Measurements from ENCODE around the gene SEC14L5. TPM values are rescaled to one million over a fixed set of nuclear protein-coding genes. Genes with fewer than 3 reads are reported as not detected.
"Not testable (repeated sequence)": the region's sequence is repeated elsewhere in the genome, so short reads cannot be mapped to it uniquely, and the experiment has no call there.

SEC14L5 gene
- not detected for polyA plus RNA-seq (2013, experiment 1 of 2; ENCODE audit: insufficient read length)
- polyA plus RNA-seq (2013, experiment 2 of 2; ENCODE audit: insufficient read length): 0.12 TPM

DNA sequence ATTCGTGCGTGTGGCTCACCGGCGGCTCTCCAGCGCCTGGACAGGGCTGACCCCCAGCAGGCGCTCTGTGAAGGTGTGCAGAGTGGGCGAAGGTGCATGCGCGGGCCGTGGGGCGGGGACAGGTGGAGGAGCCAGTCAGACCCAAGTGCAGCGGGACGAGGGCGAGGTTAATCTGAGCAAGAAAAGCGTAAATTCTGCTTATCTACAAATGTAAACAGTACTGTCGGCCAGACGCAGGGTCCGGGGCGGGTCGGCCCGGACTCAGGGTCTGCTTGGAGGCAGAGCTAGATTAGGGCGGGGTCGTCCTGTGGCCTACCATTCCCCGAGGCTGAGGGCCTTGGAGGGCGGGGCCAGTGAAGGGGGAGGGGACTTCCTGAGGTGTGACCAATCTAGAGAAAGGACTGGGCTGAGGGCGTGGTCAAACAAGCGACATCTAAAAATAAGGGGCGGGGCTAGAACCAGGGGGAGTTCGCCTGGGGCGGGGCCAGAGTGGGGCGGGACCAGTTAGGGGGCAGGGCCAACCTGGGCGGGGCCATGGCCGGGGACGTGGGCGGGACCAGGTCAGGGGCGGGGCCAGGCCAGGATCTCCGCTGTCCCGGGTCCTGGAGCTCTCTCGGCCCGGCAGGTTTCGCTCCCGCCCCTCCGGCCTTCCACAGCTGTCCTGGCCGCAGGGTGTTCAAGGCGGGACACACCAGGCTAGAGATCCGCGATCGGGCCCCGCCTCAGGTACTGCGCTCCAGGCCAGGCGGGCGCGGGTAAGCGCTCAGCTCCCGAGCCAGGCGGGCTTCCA is at the start of gene SEC14L5:
TSS of gene SEC14L5 (plus strand) at position 611 of the 790 bp plus-strand sequence. CDS start 994 bp downstream, outside the sequence.
- DNase-seq: peak; percentile 98

DNA sequence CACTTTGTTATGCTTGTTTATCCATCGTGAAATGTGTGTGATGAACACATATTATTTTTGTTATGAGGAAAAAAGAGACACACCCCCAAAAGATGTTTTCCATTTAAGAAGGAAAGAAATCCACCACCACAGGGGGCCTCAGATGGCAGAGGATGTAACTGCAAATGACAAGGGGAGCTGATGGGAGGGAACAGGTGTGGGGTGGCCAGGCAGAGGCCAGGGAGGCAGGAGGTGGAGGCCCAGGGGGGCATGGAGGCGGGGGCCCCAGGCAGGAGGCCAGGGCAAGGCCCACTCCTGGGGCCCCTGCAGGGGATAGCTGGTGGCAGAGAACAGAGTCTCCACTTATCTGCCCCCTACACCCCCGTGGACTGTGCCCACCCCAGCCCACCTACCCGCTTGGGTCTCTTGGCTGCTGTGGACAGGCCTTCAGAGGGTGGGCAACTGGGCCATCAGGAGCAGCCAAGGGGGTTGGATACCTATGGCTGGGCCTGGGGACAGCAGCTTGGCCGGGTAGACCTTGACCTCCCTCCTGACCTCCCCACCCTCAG is 49.2 kb upstream of the SEC14L5 start:
- no peak for DNase-seq

DNA sequence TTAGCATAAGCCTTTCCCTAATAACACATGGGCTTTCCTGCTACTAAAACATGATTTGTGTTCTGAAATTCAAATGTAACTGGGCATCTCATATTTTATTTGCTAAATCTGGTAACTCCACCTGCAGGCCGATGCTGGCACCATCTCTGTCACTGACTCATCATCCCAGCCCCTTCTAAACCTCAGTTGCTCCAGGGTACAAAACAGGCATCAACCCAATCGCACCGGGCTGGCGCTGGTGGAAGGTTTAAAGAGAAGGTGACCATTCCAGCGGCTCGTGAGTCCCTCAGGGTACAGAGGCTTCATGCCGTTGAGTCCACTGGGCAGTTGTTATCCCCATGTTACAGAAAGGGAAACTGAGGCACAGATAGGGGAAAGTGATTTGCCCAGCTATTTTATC is 48.3 kb upstream of the SEC14L5 start:
- no peak for DNase-seq

DNA sequence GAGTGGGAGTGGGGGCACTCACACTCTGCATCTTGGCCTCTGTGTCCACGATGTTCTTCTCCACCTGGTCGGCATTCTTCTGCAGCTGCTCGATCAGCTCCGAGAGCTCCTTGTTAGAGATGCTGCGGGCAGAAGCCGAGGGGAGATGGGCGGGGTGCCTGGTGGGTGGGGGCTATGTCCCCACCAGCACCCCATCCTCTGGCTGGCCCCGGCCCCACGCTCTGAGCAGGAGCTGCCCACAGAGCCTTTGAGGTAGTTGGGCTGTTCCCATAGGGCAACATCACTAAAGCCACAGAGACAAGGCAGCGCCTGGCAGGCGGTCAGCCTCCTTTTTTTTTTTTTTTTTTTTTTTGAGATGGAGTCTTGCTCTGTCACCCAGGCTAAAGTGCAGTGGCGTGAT is 47.3 kb upstream of the SEC14L5 start:
- DNase-seq: no peak

DNA sequence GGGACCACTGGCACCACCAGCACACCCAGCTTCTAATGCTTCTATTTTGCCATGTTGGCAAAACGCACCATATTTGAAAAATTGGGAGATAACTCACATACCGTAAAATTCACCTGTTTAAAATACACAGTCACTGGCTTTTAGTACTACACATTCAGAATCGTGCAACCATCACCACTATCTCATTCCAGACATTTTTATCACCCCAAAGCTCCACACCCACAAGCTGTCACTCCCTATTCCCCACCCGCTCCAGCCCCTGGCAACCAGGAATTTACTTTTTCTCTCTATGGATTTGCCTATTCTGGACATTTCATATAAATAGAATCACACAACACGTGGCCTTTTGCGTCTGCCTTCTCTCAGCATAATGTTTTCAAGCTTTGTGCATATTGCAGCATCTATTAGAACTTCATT is 46.2 kb upstream of the SEC14L5 start:
- peak; percentile 30 for DNase-seq

DNA sequence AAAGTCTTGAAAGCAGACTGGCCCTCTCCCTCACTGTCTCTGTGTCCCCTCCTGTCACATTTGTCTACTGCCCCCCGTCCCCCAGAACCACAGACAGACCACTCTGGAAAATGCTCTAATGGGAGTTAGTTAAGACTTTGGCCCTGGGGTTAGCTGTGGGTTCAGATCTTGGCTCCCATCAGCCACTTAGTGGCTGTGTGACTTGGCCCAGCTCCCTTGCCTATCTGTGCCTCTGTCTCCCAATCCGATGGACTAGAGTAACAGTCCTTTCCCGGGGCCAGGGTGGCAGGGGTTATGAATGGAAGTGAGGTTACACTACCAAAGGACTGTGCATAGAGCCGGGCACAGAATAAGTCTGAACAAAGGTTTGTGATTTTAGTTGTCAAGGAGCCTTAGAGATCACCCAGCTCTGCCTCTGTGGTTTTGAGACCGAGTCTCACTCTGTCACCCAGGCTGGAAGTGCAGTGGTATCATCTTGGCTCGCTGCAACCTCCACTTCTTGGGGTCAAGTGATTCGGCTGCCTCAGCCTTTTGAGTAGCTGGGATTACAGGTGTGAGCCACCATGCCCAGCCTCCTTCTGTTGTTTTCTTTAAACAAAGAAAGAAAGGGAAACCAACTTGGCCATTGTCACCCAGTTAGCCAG is 44.9 kb upstream of the SEC14L5 start:
- DNase-seq: no peak

DNA sequence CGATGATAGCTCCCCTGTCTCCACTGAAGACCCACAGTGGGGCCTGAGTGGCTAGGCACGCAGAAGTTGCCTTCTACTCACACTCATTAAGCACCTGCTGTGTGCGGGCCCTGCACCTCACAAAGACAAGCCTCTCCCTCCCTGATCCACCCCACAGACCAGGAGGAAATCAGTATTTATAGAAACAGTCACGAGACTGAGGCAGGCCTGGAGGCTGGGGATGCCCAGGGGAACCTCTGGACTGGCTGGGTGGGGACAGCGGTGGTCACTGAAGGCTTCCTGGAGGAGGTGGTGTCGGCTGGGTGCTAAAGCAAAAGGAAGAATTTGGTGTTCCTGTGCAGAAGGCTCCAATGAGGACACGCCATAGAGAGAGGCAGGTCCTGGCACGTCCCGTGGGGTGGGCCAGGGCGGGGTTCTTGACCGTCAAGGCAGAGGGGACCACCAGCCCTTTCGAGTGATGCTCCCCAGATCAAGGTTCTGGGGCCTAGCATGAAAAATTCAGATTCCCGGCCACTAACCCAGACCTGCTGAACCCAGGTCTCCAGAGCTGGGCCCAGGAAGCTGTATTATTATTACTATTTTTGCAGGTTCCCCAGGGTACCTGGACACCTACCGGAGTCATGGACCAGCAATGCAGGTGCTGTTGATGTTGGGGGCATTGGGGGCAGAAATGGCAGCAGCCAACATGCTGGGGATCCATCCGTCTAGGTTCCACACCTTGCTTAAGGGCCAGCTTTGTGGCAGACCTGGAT is 44.2 kb upstream of the SEC14L5 start:
- DNase-seq: no peak

DNA sequence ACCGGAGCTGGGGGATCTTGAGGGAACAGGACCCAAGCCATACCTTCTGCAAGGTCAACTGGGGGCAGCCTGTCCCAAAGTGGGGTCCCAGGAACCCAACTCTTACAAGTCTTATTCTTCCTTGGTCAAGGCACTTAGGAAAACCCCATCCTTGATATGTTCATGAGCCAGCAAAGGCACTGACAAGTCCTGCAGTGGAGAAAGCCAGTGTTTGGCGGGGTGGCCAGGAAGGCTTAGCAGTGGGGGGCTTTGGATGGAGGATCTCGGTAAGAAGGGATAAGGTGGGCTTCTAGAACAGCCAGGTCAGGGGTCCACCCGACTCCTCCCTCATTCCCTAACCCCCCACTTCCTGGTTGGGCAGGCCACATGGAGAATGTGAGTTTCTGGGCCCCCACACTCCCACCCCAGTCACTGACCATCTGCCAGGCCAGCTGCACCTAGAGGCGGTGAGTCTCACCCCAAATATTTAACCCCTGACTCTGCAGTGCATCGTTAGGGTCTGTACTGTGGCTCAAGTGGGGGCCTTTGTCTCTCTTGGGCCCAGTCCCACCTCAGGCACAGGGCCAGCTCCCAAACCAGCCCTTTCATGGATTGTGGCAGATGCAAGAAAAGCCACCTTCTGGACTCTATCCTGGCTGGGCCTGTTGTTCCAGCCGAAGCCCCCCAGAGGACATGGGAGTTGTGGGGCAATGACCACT is 43.5 kb upstream of the SEC14L5 start:
- DNase-seq: no peak

DNA sequence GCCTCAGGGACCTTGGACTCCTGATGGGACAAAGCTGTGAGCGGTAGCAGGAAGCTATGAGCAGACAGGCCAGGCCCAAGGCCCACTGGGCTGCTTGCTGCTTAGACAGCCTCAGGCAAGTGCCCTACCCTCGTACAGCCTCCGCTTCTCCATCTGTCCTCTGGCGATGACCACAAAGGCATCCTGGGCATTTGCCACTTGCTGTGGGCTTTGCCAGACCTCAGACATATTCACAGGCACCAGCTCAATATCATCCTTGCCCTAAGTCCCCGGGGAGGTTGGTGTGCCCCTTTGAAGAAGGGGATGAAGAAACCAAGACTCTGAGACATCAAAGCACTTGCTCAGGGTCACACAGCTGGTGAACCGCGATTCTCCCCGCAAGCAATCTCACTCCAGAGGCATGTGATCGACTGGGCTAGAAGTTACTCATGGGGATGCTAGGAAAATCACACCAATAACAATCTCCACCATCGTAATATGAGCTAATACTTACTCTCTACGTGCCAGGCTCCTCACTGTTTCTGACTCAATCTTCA is 42.8 kb upstream of the SEC14L5 start:
- peak; percentile 75 for DNase-seq

DNA sequence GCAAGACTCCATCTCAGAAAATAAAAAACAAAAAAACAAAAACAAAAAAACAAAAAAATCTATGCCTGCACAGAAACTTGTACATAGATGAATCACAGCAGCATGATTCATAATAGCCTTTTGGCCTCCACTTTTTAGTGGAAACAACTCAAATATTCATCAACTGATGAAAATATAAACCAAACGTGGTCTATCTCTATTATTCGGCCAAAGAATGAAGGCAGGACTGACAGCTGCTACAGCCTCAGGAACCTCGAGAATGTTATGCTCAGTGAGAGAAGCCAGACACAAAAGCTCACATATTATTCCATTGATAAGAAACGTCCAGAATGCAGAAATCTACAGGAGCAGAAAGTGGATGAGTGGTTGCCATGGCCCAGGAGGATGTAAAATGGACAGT is 41.0 kb upstream of the SEC14L5 start:
- peak; percentile 18 for DNase-seq

DNA sequence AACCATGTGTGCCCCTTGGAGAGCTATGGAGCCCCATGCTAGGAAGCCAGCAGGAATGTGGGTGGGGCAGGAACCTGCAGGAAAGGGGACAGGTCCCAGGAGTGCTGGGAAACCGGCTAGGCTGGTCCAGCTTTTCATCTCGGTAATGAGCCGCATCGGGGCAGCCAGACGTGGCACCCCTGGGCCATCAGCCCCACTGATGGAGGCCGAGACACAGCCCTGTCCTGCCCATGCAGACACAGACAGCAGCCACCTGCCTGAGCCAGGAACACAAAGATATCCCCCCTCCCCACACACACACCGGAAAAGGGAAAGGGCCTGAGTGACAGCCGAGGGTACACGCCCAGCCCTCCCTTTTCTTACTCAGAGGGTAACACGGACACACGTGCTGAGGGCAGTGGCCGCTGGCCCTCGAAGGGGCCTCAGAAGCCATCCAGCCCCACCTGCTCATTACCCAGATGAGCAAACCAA is 39.3 kb upstream of the SEC14L5 start:
- DNase-seq: no peak

DNA sequence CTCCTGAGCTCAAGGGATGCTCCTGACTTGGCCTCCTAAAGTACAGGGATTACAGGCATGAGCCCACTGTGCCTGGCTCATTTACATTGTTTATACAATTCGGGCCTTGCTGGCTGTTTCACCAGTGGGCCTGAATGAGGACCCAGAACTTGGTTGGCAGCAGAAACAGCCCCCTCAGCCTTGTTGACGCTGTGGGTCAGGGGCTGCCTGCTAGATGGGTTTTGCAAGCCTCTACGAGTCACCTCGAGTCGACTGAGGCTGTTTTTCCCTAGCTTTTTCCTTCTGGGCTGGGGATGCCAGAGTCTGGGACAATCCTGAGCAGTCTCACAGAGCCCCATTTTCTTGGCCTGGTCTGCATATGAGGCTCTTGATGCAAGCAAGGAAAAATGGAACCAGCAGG is 37.3 kb upstream of the SEC14L5 start:
- DNase-seq: no peak

DNA sequence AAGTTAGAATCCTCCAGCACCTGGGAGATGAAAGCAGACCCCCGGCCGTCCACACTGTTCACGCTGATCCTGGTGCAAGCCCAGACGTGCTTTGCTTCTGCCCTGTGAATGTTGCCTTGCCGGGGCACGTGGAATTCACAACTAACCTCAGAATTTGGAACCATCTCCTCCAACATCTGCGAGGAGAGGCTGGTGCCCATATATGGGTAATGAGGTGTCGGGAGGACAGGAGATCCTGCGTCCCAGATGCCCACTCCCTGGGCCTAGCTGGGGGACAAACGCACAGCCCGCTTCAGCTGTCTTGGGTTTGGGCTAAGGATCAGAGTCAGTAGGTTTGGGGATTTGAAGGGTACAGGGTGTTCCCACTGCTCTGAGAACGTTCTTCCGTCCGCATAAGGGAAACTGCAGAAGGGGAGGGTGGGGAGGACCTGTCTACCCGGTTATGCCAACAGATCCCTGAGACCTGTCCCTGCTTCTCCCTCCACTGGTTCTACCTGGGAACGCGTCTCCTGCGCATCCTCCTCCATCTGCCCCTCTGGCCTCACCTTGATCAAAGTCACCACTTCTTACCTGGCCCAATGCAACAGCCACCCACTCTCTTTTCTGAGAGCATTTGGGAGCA is 35.3 kb upstream of the SEC14L5 start:
- no peak for DNase-seq

DNA sequence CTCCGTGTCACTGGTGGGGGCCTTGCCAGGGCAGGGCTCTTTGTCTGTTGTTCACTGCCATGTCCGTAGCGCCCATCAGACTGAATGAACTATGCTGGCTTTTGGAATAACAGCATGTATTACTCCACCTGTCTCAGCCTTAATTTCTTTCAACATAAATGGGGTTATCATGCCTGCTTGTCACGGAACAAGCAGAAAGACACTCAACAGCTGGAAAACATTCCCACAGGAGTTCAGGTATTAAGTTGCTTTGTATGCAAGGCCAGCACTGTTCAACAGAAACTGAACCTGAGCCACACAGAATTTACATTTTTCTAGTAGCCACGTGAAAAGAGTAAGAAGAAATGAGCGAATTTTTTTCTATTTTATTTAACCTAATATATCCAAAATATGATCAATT is 34.3 kb upstream of the SEC14L5 start:
- no peak for DNase-seq

DNA sequence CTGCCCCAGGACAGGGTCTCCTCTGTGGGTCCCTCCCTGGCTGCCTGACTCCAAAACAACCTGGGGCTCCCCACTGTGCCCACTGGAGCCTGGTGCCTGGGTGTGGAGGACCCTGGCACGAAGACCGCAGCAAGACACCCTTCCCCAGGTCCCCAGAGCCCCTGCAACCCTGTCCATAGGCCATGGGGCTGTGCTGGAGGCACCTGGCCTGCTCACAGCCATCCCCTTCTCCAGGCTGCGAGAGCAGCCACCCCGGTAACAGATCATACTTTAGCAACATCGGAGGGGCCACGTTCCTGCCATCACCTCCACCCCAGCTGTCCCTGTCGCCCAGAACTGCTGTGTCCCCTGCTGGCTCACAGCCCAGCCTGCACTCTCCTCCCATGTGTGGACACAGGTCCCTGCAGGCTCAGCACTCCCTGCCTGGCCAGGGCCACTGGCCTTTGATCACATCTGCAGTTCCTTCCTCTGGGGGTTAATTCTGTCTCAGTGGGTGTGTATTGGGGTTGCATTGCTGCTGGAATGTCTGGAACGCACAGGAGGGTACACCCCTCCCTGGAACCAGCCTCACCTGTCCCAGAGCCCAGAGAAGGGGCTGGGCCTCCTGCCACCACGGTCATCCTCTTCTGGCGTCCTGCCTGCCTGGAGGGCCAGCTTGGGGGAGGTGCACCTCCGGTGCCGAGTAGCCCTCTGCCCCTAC is 33.4 kb upstream of the SEC14L5 start:
- DNase-seq: no peak

DNA sequence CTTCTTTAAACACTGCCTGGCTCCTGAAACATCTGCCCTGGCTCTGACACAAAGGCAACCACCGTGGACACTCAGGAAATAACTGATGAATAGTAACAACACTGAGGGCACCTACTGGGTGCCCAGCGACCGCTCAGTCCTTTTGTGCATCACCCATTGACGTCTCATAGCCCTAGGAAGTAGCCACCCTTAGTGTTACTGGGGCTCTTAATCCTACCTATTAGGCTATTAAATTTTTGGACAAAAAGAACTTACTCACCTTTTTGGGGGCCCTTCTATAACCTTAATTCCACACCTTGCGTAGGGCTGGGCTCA is 32.9 kb upstream of the SEC14L5 start:
- no peak for DNase-seq

DNA sequence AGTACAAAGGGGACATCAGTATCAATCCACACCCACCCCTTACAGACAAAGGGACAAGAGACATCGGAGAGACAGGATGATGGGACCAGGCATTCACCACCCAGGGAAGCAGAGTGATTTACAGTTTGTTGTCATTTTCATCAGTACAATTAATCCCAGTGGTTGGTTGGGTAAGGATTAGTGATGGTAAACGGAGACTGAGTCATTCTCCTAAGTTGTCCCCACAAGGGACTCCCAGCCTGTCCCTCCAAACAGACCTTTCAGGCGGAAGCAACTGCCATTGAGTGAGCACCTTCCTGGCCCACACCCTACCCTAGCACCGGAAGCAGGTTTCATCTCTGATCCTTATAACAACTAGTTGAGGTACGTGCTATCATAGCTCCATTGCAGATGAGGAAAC is 32.3 kb upstream of the SEC14L5 start:
- no peak for DNase-seq

DNA sequence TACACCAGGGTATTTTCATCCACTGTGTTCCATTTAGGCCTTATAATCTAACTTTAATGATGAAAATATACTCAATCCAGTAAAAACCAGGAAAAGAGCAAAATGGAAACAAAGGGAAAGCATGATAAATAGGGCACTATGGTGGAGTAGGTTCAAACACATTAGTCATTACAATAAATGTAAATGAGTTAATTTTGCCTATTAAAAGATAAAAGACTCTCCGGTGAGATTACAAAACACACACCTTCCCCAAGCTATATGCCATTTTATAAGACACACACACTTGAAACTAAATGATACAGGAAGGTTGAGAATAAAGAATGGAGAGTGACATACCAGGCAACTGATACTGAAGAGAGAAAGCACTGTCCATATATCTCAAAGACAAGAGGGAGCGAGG is 31.2 kb upstream of the SEC14L5 start:
- DNase-seq: no peak

DNA sequence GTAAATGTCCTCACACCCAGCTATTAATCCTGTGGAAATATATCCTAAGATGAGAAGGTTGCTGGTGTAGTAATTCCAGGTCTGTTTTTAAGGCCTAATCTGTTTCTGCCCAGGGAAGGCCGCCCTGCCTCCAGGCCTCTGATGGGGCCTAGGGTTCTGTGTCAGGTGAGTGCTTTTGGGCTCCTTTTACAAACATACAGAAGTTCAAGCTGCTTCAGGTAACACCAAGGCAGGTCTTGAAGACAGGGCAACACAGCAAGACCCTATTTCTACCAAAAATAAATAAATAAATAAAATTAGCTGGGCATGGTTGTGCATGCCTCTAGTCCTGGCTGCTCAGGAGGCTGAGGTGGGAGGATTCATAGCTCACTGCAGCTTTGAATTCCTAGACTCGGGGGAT is 30.5 kb upstream of the SEC14L5 start:
- no peak for DNase-seq

DNA sequence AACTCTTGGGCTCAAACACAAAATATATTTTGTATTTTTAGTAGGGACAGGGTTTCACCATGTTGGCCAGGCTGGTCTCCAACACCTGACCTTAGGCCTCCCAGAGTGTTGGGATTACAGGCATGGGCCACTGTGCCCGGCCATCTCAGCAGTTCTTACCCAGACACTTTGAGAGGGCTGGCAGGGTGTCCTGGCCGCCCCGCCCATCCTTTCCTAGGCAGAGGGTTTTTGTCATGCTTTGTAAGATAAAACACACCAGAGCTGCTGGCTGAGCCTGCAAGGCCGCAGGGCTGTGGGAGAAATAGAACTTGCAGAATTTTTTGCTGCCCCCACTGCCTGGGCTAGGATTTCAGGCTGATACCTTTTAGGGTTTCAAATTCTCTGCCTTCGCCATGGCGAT is 29.9 kb upstream of the SEC14L5 start:
- no peak for DNase-seq

DNA sequence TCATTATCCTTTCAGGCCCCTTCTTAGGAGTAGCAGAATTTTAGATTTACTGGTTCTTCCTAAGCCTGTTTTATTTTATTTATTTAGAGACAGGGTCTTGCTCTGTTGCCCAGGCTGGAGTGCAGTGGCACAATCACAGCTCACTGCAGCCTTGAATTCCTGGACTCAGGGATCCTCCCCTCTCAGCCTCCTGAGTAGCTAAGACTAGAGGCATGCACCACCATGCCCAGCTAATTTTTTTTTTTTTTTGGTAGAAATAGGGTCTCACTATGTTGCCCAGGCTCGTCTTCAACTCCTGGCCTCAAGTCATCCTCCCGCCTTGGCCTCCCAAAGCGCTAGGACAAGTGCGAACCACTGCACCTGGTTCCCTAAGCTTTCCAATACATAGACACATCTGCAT is 28.5 kb upstream of the SEC14L5 start:
- not testable (repeated sequence) for DNase-seq
